GM12864 (cell line): ENCODE data around the gene C3orf80.

ENCODE experiments used
- DNase-seq: peaks from one replicate; pipeline ENCODE4 v3.0.0-alpha.2; 2011; ENCODE audit warnings: low read depth
- H3K4me3 ChIP-seq: 2 replicates; pipeline ENCODE4 v1.5.1; 2011; ENCODE audit warnings: mild to moderate bottlenecking, low read depth, low read length, control low read depth
- CTCF ChIP-seq: IDR thresholded peaks from 2 replicates; pipeline ENCODE4 v1.5.1; 2011; ENCODE audit warnings: low read depth, mild to moderate bottlenecking, moderate library complexity, low read length, control low read depth, inconsistent platforms; ENCODE audit errors: missing control alignments

C3orf80 gene

GRCh38 chr3:160213191-160213590, 12.0 kb upstream of the C3orf80 start:
- DNase-seq: no peak
- TF ChIP-seq CTCF: no peak

GRCh38 chr3:160217675-160218074, 7.5 kb upstream of the C3orf80 start:
- H3K4me3 ChIP-seq: no peak overlapping the region
- DNase-seq: no peak
- TF ChIP-seq CTCF: no peak

More at GRCh38 chr3:160213191-160213590, 12.0 kb upstream of the C3orf80 start:
- no peak overlapping the region for H3K4me3 ChIP-seq

- no peak for TF ChIP-seq CTCF
- no peak overlapping the region for H3K4me3 ChIP-seq
- no peak for DNase-seq
Observed at GRCh38 chr3:160218136-160218535, 7.1 kb upstream of the C3orf80 start.

- DNase-seq: no peak
- no peak overlapping the region for H3K4me3 ChIP-seq
- TF ChIP-seq CTCF: no peak
Observed at GRCh38 chr3:160220038-160220437, 5.2 kb upstream of the C3orf80 start.

GRCh38 chr3:160221019-160221418, 4.2 kb upstream of the C3orf80 start:
- TF ChIP-seq CTCF: no peak
- no peak overlapping the region for H3K4me3 ChIP-seq
- no peak for DNase-seq

- no peak for TF ChIP-seq CTCF
- no peak overlapping the region for H3K4me3 ChIP-seq
- DNase-seq: no peak
Observed at GRCh38 chr3:160224256-160224655, 966 bp upstream of the C3orf80 start.

GRCh38 chr3:160224811-160225175, 429 bp upstream of the C3orf80 start:
- peak overlapping the region; percentile 60 for H3K4me3 ChIP-seq
- DNase-seq: no peak
- no peak for TF ChIP-seq CTCF
